ENCODE results near the gene SMPD3.
A peak's percentile ranks its signal among the peaks of the same experiment; 100 is the strongest.

Gene SMPD3

GRCh38 chr16:68380676-68381362 is 67.5 kb downstream of the SMPD3 start:
- DNase-seq (ENCODE audit: low read depth) = no peak

- no peak for DNase-seq (ENCODE audit: low read depth)
Measured at GRCh38 chr16:68380348-68380670, 68.0 kb downstream of the SMPD3 start.

- DNase-seq (ENCODE audit: low read depth) = no peak
Measured at GRCh38 chr16:68379472-68380347, 68.6 kb downstream of the SMPD3 start.

- no peak for DNase-seq (ENCODE audit: low read depth)
Measured at GRCh38 chr16:68378436-68379415, 69.6 kb downstream of the SMPD3 start.

GRCh38 chr16:68377667-68378393 is 70.5 kb downstream of the SMPD3 start:
- no peak for DNase-seq (ENCODE audit: low read depth)

- DNase-seq (ENCODE audit: low read depth) = no peak
Measured at GRCh38 chr16:68377221-68377620, 71.1 kb downstream of the SMPD3 start.

DNA sequence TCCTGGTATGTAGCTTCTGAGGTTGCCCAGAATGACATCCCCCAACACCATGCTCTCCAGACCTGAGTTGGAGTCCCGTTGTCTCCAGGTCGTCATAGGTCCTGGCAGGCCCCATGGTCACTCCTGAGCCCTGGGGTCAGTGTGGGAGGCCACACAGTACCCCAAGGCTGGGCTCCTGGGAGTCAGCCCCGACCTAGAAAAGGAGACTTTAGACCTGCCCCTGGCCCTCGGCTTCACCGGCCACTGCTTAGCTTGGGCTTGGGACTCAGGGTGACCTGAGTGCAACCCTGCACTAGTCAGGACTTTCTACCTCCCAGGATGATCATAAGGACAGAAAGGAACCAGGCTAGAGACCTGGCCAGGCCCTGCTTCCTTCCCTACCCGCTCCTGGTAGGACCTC is 71.7 kb downstream of the SMPD3 start:
- DNase-seq (ENCODE audit: low read depth) = no peak

- no peak for DNase-seq (ENCODE audit: low read depth)
Measured at GRCh38 chr16:68375801-68376536, 72.3 kb downstream of the SMPD3 start.

GRCh38 chr16:68374961-68375660 is 73.2 kb downstream of the SMPD3 start:
- DNase-seq (ENCODE audit: low read depth) = no peak

GRCh38 chr16:68374246-68374805 is 74.0 kb downstream of the SMPD3 start:
- DNase-seq (ENCODE audit: low read depth) = no peak

DNA sequence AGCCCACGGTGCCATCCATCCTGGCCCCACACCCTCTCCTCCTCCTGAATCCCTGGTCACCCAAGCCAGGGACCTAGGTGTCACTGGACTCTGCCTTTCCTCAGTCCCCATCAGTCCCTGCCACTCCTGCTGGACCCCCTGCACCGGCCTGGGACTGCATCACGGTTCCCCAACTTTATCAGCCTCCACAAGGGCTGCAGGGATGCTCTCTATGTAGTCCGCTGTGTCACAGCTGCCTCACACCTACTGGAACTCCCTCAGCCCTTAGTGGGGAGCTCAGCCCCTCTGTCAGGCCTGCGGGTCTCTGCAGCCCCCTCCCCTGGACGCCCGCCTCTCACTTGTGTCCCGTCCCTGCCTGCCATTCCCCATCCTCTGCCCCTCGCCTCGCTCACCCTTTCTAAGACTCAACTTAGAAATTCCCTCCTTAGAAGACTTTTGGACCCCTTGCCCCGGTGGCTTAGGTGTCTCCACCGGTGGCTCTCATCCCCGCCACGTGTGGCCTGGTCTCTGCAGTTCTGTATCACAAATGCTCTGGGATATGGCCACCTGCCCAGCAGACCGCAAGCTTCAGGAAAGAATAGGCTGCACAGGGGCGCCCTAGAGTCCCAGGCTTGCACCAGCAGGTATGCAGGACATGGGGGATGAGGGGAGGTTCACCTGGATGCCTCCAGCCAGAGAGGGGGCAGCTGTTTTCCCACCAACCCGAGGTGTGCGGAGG is 74.6 kb downstream of the SMPD3 start:
- no peak for DNase-seq (ENCODE audit: low read depth)

DNA sequence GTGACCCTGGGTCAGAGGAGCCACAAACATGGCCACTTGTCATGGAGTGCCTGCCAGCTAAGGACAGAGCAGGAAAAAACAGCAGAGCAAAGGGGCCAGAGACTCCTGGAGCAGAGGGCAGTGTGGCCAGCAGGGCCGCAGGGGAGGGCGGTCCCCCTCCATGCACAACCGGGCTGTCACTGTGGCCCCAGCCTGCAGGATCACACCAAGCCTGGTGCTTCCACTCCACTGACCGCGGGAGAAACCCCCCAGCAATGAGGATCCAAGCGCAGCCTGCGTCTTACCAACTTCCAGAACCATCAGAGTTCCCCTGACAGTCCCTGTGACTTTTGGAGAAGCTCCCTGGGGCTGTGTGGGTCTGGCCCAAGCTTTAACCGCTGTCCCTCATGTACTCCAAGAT is 75.5 kb downstream of the SMPD3 start:
- no peak for DNase-seq (ENCODE audit: low read depth)

GRCh38 chr16:68372381-68372720 is 76.0 kb downstream of the SMPD3 start:
- no peak for DNase-seq (ENCODE audit: low read depth)

DNA sequence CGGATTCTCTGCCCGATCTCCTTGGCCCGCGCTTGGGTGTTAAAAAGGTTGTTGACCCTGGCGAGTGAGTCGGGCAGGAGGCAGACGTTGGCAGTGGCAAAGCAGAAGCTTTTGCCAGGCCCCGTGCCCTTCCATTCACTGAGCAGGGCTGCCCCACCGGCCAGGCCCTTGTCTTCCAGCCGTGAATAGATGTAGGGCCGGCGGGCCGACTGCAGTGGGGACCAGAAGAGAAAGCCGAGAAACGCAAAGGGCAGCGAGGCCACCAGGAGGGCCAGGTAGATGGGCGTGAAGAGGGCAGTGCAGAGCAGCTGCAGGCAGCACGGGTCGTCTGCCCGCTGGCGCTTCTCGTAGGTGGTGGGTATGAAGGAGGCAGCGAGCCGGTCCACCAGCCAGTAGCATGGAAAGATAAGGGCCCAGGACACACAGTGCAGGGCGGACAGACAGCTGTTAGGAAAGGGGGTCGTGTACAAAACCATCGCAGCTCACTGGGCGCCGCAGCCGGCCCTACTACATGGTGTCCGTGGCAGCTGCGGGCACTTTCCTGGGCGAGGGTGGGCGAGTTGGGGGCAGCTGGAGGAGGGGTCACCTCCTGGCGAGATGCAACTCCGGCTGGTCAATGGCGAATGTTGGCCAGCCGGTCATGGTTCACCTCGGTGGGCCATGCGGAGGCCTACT is 76.5 kb downstream of the SMPD3 start:
- no peak for DNase-seq (ENCODE audit: low read depth)

GRCh38 chr16:68371276-68371651 is 77.0 kb downstream of the SMPD3 start:
- DNase-seq (ENCODE audit: low read depth) = no peak

DNA sequence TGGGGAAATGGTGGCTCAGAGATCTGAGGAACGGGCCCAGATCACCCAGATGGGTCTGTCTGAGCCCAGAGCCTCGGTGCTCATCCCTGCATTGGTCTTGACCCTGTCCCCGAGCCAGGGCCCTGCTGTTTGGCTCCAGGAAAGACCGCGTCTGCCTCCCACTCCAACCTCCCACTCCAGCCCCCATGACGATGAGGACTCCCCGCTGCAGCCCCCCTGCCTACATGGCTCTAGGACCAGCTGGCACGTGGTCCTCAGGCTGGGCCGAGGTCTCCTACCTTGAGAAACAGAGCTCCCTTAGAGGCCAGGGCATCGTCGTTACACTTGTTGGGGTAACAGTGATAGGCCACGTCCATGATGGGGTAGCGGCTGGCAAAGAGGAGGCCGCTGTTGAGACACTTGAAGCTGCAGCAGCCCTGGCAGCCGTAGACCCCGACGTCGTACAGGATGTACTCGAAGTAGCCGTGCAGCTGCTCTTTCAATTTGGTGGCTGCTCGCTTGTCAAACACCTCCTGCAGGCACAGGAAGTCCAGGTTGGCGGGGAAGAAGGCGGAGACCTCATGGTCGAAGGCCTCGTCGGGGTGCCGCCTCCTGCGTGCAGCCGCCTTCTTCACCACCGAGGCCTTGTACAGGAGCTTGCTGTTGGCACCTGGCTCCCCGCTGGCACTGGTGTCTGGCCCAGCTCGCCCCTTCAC is 77.6 kb downstream of the SMPD3 start:
- DNase-seq (ENCODE audit: low read depth) = peak; percentile 24

GRCh38 chr16:68369697-68370580 is 78.4 kb downstream of the SMPD3 start:
- DNase-seq (ENCODE audit: low read depth) = no peak

Measured in activated T-cell treated with anti-CD3 and anti-CD28 coated beads for 1 hour (primary cell).